Measurements from ENCODE around the gene TEAD1. TPM values are rescaled to one million over a fixed set of nuclear protein-coding genes. Genes with fewer than 3 reads are reported as not detected.
A peak's percentile ranks its signal among the peaks of the same experiment; 100 is the strongest.

TEAD1 gene
- total RNA-seq, 1 donor from 2014 or later, result 163 TPM

GRCh38 chr11:12772324-12772723 is 98.1 kb downstream of the TEAD1 start:
- H3K27ac Mint-ChIP-seq, result no peak overlapping the region
- peaks cover 48% of the 10 kb centered on the region for H3K4me1 Mint-ChIP-seq
- no peaks in the 10 kb centered on the region for H3K9me3 Mint-ChIP-seq
- no peak for DNase-seq (ENCODE audit: low spot score in 2 of 2, unreplicated experiment in 2 of 2)
- H3K36me3 Mint-ChIP-seq, result peaks cover 11% of the 10 kb centered on the region
- no peaks in the 10 kb centered on the region for H3K27me3 Mint-ChIP-seq (ENCODE audit: low read depth)
- TF ChIP-seq CTCF (IDR thresholded peaks at IDR 0.05; ENCODE audit: unreplicated experiment), result no peak
- H3K4me3 Mint-ChIP-seq, result no peak overlapping the region

- Mint-ChIP-seq H3K9me3 (no peaks in the 10 kb centered on the region), H3K27me3 (ENCODE audit: low read depth) (no peaks in the 10 kb centered on the region), H3K4me3 (no peak overlapping the region), H3K4me1 (peaks cover 47% of the 10 kb centered on the region), H3K27ac (peak overlapping the region; percentile 25), H3K36me3 (peaks cover 11% of the 10 kb centered on the region)
- DNase-seq (ENCODE audit: low spot score in 2 of 2, unreplicated experiment in 2 of 2), result no peak
- TF ChIP-seq CTCF (IDR thresholded peaks at IDR 0.05; ENCODE audit: unreplicated experiment), result no peak
Observed at GRCh38 chr11:12773591-12773990, 99.4 kb downstream of the TEAD1 start.

GRCh38 chr11:12775955-12776354 is 101.7 kb downstream of the TEAD1 start:
- H3K4me3 Mint-ChIP-seq, result no peak overlapping the region
- H3K4me1 Mint-ChIP-seq, result peaks cover 49% of the 10 kb centered on the region
- H3K27me3 Mint-ChIP-seq (ENCODE audit: low read depth), result no peaks in the 10 kb centered on the region
- no peak for TF ChIP-seq CTCF (IDR thresholded peaks at IDR 0.05; ENCODE audit: unreplicated experiment)
- H3K36me3 Mint-ChIP-seq, result peaks cover 27% of the 10 kb centered on the region
- H3K9me3 Mint-ChIP-seq, result peaks cover 4% of the 10 kb centered on the region
- peak overlapping the region; percentile 84 for H3K27ac Mint-ChIP-seq
- no peak for DNase-seq (ENCODE audit: low spot score in 2 of 2, unreplicated experiment in 2 of 2)

GRCh38 chr11:12777208-12777874 is 103.1 kb downstream of the TEAD1 start:
- no peak for TF ChIP-seq CTCF (IDR thresholded peaks at IDR 0.05; ENCODE audit: unreplicated experiment)

GRCh38 chr11:12778240-12778905 is 104.2 kb downstream of the TEAD1 start:
- Mint-ChIP-seq H3K36me3 (peaks cover 33% of the 10 kb centered on the region), H3K4me1 (peaks cover 43% of the 10 kb centered on the region), H3K27ac (peak overlapping the region; percentile 86), H3K9me3 (peaks cover 4% of the 10 kb centered on the region), H3K4me3 (no peak overlapping the region), H3K27me3 (ENCODE audit: low read depth) (no peaks in the 10 kb centered on the region)
- DNase-seq (ENCODE audit: low spot score in 2 of 2, unreplicated experiment in 2 of 2), result no peak
- no peak for TF ChIP-seq CTCF (IDR thresholded peaks at IDR 0.05; ENCODE audit: unreplicated experiment)

More at GRCh38 chr11:12777208-12777874, 103.1 kb downstream of the TEAD1 start:
- peaks cover 4% of the 10 kb centered on the region for H3K9me3 Mint-ChIP-seq
- H3K4me1 Mint-ChIP-seq, result peaks cover 49% of the 10 kb centered on the region
- H3K27ac Mint-ChIP-seq, result peak overlapping the region; percentile 86
- no peaks in the 10 kb centered on the region for H3K27me3 Mint-ChIP-seq (ENCODE audit: low read depth)
- DNase-seq (ENCODE audit: low spot score in 2 of 2, unreplicated experiment in 2 of 2), result no peak
- H3K36me3 Mint-ChIP-seq, result peaks cover 33% of the 10 kb centered on the region
- H3K4me3 Mint-ChIP-seq, result no peak overlapping the region
